Astrocyte (in vitro differentiated cells and primary cell): Measurements from ENCODE around the gene NCOA7. TPM values are rescaled to one million over a fixed set of nuclear protein-coding genes. Genes with fewer than 3 reads are reported as not detected.

ENCODE experiments used
- DNase-seq: peaks from one replicate; pipeline ENCODE4 v3.0.0-alpha.2; 2010; ENCODE audit warnings: low read depth
- FAIRE-seq: peaks from 2 replicates; lab custom pipeline; 2011; peaks lifted over from hg19 to GRCh38; lab: Jason Lieb, UNC
- H2AFZ ChIP-seq: 2 replicates; pipeline ENCODE4 v1.6.0; 2012; ENCODE audit warnings: low read depth, low read length, inconsistent platforms
- H3K27ac ChIP-seq: 2 replicates; pipeline ENCODE4 v1.5.1; 2011; ENCODE audit warnings: low read depth, low read length, inconsistent platforms
- H3K27me3 ChIP-seq: 2 replicates; pipeline ENCODE4 v1.6.0; 2011; ENCODE audit warnings: low read length, inconsistent platforms; ENCODE audit not compliant: insufficient read depth
- H3K36me3 ChIP-seq: 2 replicates; pipeline ENCODE4 v1.5.1; 2011; ENCODE audit warnings: low read length, inconsistent platforms; ENCODE audit not compliant: insufficient read depth
- H3K4me1 ChIP-seq: 2 replicates; pipeline ENCODE4 v1.5.1; 2011; ENCODE audit warnings: low read length, inconsistent platforms; ENCODE audit not compliant: insufficient read depth
- H3K4me2 ChIP-seq: 2 replicates; pipeline ENCODE4 v1.6.0; 2012; ENCODE audit warnings: low read length, inconsistent platforms
- H3K4me3 ChIP-seq: 2 replicates; pipeline ENCODE4 v1.5.1; 2011; ENCODE audit warnings: low read depth, mild to moderate bottlenecking, low read length, inconsistent platforms; ENCODE audit not compliant: insufficient read depth
- H3K79me2 ChIP-seq: 2 replicates; pipeline ENCODE4 v1.6.0; 2012; ENCODE audit warnings: mild to moderate bottlenecking, low read length, inconsistent platforms; ENCODE audit not compliant: insufficient read depth
- H3K9ac ChIP-seq: 2 replicates; pipeline ENCODE4 v1.6.0; 2012; ENCODE audit warnings: mild to moderate bottlenecking, low read length, inconsistent platforms
- H3K9me3 ChIP-seq: 2 replicates; pipeline ENCODE4 v1.5.1; 2012; ENCODE audit warnings: low read depth, mild to moderate bottlenecking, low read length, inconsistent platforms; ENCODE audit not compliant: insufficient read depth
- H4K20me1 ChIP-seq: 2 replicates; pipeline ENCODE4 v1.6.0; 2012; ENCODE audit warnings: low read length, inconsistent platforms; ENCODE audit not compliant: insufficient read depth
- H3K27ac Mint-ChIP-seq: one replicate; pipeline ENCODE4 v1.8.0; 2021; ENCODE audit warnings: mild to moderate bottlenecking, mixed read lengths; ENCODE audit not compliant: unreplicated experiment
- H3K27me3 Mint-ChIP-seq: one replicate; pipeline ENCODE4 v1.8.0; 2021; ENCODE audit warnings: low read depth, mixed read lengths; ENCODE audit not compliant: unreplicated experiment
- H3K36me3 Mint-ChIP-seq: one replicate; pipeline ENCODE4 v1.8.0; 2021; ENCODE audit warnings: low read depth, mixed read lengths; ENCODE audit not compliant: unreplicated experiment
- H3K4me1 Mint-ChIP-seq: one replicate; pipeline ENCODE4 v1.8.0; 2021; ENCODE audit warnings: low read depth, mixed read lengths; ENCODE audit not compliant: unreplicated experiment
- H3K4me3 Mint-ChIP-seq: one replicate; pipeline ENCODE4 v1.8.0; 2021; ENCODE audit warnings: mild to moderate bottlenecking, moderate library complexity, mixed read lengths; ENCODE audit not compliant: unreplicated experiment
- H3K9me3 Mint-ChIP-seq: one replicate; pipeline ENCODE4 v1.8.0; 2021; ENCODE audit warnings: mild to moderate bottlenecking, mixed read lengths; ENCODE audit not compliant: unreplicated experiment
- CTCF ChIP-seq: IDR thresholded peaks from 2 replicates; pipeline ENCODE4 v1.5.1; 2011; ENCODE audit warnings: low read depth, mild to moderate bottlenecking, inconsistent platforms, low read length, moderate library complexity; ENCODE audit not compliant: insufficient read depth
- EZH2 ChIP-seq: IDR thresholded peaks from 2 replicates; pipeline ENCODE4 v1.6.1; 2012; ENCODE audit warnings: mild to moderate bottlenecking, low read length, inconsistent platforms; ENCODE audit not compliant: insufficient read depth
- total RNA-seq: library from RNA; stranded (reverse); gene quantifications from 2 replicates; pipeline ENCODE4 v1.2.1, GENCODE V29; 2021

Gene NCOA7
- total RNA-seq, 1 donor from 2014 or later: 26.0 TPM

- no peaks in the 10 kb centered on the region for H3K79me2 ChIP-seq
- H3K4me3 Mint-ChIP-seq: no peak overlapping the region
- no peaks in the 10 kb centered on the region for H3K36me3 ChIP-seq
- no peak for FAIRE-seq
- no peak overlapping the region for H3K4me3 ChIP-seq
- peaks cover 3% of the 10 kb centered on the region for H4K20me1 ChIP-seq
- no peaks in the 10 kb centered on the region for H3K36me3 Mint-ChIP-seq
- no peaks in the 10 kb centered on the region for H3K9me3 ChIP-seq
- no peak for TF ChIP-seq CTCF
- TF ChIP-seq EZH2: no peak
- no peak overlapping the region for H3K9ac ChIP-seq
- no peaks in the 10 kb centered on the region for H3K27me3 Mint-ChIP-seq
- H3K27me3 ChIP-seq: no peaks in the 10 kb centered on the region
- no peak overlapping the region for H3K4me2 ChIP-seq
- H2AFZ ChIP-seq: no peak overlapping the region
- no peak overlapping the region for H3K27ac Mint-ChIP-seq
- no peaks in the 10 kb centered on the region for H3K4me1 Mint-ChIP-seq
- no peaks in the 10 kb centered on the region for H3K4me1 ChIP-seq
- DNase-seq: no peak
- H3K9me3 Mint-ChIP-seq: no peaks in the 10 kb centered on the region
- no peak overlapping the region for H3K27ac ChIP-seq
Observed at GRCh38 chr6:125863023-125863422, 72.3 kb downstream of the NCOA7 start.

GRCh38 chr6:125865015-125865414, 74.3 kb downstream of the NCOA7 start:
- Mint-ChIP-seq H3K4me1 (no peaks in the 10 kb centered on the region), H3K9me3 (no peaks in the 10 kb centered on the region), H3K36me3 (no peaks in the 10 kb centered on the region), H3K4me3 (no peak overlapping the region), H3K27me3 (no peaks in the 10 kb centered on the region), H3K27ac (no peak overlapping the region)
- Histone ChIP-seq H3K4me1 (no peaks in the 10 kb centered on the region), H2AFZ (no peak overlapping the region), H3K79me2 (no peaks in the 10 kb centered on the region), H3K9ac (no peak overlapping the region), H3K9me3 (no peaks in the 10 kb centered on the region), H3K4me2 (no peak overlapping the region), H3K27ac (no peak overlapping the region), H3K36me3 (no peaks in the 10 kb centered on the region), H4K20me1 (no peaks in the 10 kb centered on the region), H3K27me3 (no peaks in the 10 kb centered on the region), H3K4me3 (no peak overlapping the region)
- TF ChIP-seq CTCF: no peak
- TF ChIP-seq EZH2: no peak
- no peak for FAIRE-seq
- no peak for DNase-seq

GRCh38 chr6:125866433-125866832, 75.7 kb downstream of the NCOA7 start:
- no peak overlapping the region for H3K27ac Mint-ChIP-seq
- FAIRE-seq: no peak
- no peak overlapping the region for H3K4me2 ChIP-seq

More at GRCh38 chr6:125866433-125866832, 75.7 kb downstream of the NCOA7 start:
- no peaks in the 10 kb centered on the region for H3K9me3 Mint-ChIP-seq
- H3K36me3 ChIP-seq: no peaks in the 10 kb centered on the region
- peaks cover 7% of the 10 kb centered on the region for H3K36me3 Mint-ChIP-seq
- no peak for TF ChIP-seq EZH2
- TF ChIP-seq CTCF: no peak
- DNase-seq: no peak
- H3K9ac ChIP-seq: no peak overlapping the region
- no peak overlapping the region for H3K27ac ChIP-seq
- no peaks in the 10 kb centered on the region for H4K20me1 ChIP-seq
- no peaks in the 10 kb centered on the region for H3K27me3 ChIP-seq
- no peak overlapping the region for H3K4me3 Mint-ChIP-seq
- no peaks in the 10 kb centered on the region for H3K79me2 ChIP-seq
- no peaks in the 10 kb centered on the region for H3K4me1 Mint-ChIP-seq
- no peak overlapping the region for H2AFZ ChIP-seq
- H3K27me3 Mint-ChIP-seq: no peaks in the 10 kb centered on the region
- no peak overlapping the region for H3K4me3 ChIP-seq
- H3K9me3 ChIP-seq: no peaks in the 10 kb centered on the region
- no peaks in the 10 kb centered on the region for H3K4me1 ChIP-seq
